T-helper 1 cell treated with Interleukin-12 subunit alpha and Interleukin-12 subunit beta and Interleukin-4 antibody, amounts not matched to agents 30 ng/mL and 1 ng/mL, for 36 hours (primary cell): ENCODE measurements around the gene SLC3A2. TPM values are rescaled to one million over a fixed set of nuclear protein-coding genes. Genes with fewer than 3 reads are reported as not detected.

ENCODE experiments used
- intact Hi-C: fragments of 100-400 bp; cut with micrococcal nuclease; formaldehyde crosslinking; loops from one replicate; pipeline ENCODE4 v1.15.1; 2024
- total RNA-seq: library from RNA; stranded (reverse); gene quantifications from 2 replicates; pipeline ENCODE4 v1.2.3, GENCODE V29; 2022

SLC3A2 gene
- total RNA-seq, 1 donor from 2014 or later, result 202 TPM

DNA sequence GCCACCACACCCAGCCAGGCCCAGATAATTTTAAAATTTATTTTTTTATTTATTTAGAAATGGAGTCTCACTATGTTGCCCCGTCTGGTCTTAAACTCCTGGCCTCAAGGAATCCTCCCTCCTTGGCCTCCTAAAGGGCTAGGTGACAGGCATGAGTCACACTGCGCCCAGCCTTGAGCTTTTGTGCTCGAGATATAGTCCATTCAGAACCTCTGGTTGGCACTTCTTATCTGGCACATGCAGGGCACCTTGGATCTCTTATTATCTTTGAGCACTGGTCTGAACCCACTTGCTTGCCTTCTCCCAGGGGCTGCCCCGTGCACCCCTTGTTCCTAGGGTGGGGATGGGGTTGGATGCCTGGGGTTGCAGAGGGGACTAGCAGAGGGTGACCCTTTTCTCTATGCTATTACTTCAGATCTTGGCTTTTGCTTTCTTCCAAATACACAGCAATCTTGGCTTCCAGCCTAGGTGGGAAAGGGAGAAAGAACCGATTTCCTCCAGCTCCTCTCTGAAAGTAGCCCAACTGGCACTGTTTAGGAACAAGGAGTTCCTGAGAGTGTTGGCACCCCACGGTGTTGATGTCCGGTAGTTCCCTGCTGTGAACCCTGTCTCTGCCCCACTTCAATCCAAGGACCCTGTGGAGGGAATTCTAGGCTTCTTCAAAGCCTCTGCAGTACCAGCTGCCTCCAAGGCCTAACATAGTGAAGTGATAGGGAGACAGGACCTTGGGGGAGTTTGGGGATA is 1.3 kb upstream of the SLC3A2 start:
- intact Hi-C loops, result no loop called here

DNA sequence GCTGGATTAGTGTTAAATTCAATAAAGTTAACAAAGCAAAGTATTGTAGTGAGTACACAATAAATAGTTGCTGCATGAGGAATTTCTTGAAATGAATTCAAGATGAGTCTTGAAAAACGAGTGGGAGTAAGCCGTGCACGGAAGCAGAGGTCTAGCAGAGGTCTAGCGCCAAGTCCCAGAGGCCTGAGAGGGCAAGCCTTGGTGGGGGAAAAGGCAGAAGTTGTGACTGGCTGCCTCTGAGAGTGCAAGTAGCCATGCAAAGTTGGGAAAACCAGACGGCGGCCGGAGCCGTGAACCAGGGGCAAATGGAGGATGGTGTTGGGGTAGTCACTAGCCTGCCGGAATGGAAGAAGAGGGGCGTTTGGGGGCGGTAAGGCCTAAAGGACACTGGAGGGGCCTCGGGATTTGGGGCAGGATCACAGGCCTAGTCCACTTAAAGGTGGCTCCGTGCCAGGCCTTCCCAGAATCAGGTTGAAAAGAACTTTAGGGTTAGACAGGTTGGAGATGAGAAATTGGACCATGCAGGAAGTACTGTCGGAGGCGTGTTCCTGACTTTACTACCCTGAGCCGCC is 379 bp upstream of the SLC3A2 start:
- intact Hi-C loops, result loop anchor here (1.0 to 10.0 kb wide), 14 partner anchors 18 to 916 kb away; partner anchors contain the start of genes FTH1, GANAB, STX5 and TAF6L

DNA sequence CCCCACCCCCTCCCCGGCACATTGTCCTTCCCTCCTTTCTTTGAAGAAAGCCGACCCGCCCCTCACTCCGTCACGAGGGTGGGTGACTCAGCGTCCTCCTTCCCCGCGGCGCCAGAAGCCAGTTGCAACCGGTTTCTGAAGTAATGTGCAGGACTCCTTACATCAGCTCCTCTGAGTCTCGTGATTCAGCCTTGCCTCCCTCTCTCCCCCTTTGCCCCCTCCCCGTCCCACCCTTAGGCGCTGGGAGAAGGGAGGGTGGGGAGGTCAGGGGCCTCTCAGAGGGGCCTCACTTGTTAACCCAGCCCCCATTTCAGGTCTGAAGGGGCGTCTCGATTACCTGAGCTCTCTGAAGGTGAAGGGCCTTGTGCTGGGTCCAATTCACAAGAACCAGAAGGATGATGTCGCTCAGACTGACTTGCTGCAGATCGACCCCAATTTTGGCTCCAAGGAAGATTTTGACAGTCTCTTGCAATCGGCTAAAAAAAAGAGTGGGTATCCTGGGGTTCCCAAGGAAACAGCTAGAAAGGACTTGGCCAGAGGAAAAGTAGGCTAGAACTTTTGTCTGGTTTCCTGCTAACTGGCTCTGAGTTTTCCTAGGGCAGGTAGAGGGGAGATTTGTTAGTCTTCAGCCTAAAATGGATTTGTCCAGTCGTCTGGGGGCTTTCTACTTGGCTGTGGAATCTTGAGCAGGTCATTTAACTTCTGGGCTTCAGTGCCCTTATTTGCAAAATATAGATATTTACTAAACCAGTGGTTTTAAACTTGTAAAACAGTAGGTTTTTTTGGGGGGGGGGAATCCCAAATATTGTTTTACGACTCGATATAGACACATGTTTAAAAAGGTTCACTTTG is 1.1 kb downstream of the SLC3A2 start:
- intact Hi-C loops, result loop anchor here (1.0 to 10.0 kb wide), 12 partner anchors 41 to 1303 kb away; partner anchors contain the start of genes C11orf98, CSKMT, FTH1 and NXF1

DNA sequence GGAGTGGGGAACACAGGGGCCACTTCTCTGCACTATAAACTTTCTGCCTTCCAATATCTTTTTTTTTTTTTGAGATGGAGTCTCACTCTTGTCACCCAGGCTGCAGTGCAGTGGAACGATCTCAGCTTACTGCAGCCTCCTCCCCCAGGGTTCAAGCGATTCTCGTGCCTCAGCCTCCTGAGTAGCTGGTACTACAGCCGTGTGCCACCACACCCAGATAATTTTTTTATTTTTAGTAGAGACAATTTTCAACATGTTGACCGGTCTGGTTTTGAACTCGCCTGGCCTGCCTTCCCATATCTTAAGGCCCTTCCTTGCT is 1.7 kb downstream of the SLC3A2 start:
- intact Hi-C loops, result loop anchor here (5.0 to 10.0 kb wide), 3 partner anchors 325 to 918 kb away; partner anchors contain the start of genes FTH1 and ZFTA

GRCh38 chr11:62882788-62883501 is 2.2 kb downstream of the SLC3A2 start:
- intact Hi-C loops, result loop anchor here (5.0 to 10.0 kb wide), 3 partner anchors 326 to 918 kb away; partner anchors contain the start of genes FTH1 and ZFTA

DNA sequence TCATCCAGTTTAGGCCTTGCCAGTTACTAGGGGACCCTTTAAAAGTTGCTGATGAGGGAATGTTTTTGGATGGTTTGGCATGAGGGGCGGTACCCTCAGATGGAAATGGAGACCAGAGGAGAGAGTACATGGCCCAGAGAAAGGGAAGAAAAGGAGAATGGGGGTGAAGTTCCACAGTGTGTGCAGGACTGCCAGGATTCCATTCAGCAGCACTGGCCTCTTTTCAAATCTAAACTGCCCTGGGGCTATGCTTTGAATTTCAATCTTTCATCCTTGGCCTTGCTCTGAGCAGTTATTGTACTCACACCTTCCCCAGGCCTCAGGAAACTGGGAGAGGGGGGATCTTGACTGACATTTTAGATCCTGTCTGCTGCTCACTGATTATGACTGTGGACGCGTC is 3.0 kb downstream of the SLC3A2 start:
- intact Hi-C loops, result loop anchor here (5.0 to 10.0 kb wide), 3 partner anchors 326 to 919 kb away; partner anchors contain the start of genes FTH1 and ZFTA

GRCh38 chr11:62885137-62885750 is 4.5 kb downstream of the SLC3A2 start:
- intact Hi-C loops, result loop anchor here (10.0 kb wide), 1 partner anchor 920 kb away; the partner anchor contains the start of gene FTH1

DNA sequence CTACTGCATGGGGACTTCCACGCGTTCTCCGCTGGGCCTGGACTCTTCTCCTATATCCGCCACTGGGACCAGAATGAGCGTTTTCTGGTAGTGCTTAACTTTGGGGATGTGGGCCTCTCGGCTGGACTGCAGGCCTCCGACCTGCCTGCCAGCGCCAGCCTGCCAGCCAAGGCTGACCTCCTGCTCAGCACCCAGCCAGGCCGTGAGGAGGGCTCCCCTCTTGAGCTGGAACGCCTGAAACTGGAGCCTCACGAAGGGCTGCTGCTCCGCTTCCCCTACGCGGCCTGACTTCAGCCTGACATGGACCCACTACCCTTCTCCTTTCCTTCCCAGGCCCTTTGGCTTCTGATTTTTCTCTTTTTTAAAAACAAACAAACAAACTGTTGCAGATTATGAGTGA is 7.7 kb downstream of the SLC3A2 start:
- intact Hi-C loops, result loop anchor here (10.0 kb wide), 1 partner anchor 924 kb away; the partner anchor contains the start of gene FTH1

DNA sequence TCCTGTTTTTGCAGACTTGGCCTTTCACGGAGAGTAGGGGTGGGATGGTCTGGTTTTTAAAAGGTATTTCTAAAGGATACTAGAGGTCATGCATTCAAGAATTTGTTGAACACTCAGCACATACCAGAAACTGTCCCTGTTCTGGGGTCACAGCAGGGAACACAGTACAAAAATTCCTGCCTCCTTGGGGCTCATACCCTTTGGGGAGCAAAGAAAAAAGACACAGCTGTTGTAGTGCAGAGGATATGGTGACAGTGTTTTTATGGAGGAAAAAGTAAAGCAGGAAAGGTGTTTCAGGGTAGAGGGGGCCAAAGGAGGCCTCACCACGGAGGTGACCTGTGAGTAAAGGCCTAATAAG is 8.4 kb downstream of the SLC3A2 start:
- intact Hi-C loops, result loop anchor here (10.0 kb wide), 1 partner anchor 924 kb away; the partner anchor contains the start of gene FTH1

DNA sequence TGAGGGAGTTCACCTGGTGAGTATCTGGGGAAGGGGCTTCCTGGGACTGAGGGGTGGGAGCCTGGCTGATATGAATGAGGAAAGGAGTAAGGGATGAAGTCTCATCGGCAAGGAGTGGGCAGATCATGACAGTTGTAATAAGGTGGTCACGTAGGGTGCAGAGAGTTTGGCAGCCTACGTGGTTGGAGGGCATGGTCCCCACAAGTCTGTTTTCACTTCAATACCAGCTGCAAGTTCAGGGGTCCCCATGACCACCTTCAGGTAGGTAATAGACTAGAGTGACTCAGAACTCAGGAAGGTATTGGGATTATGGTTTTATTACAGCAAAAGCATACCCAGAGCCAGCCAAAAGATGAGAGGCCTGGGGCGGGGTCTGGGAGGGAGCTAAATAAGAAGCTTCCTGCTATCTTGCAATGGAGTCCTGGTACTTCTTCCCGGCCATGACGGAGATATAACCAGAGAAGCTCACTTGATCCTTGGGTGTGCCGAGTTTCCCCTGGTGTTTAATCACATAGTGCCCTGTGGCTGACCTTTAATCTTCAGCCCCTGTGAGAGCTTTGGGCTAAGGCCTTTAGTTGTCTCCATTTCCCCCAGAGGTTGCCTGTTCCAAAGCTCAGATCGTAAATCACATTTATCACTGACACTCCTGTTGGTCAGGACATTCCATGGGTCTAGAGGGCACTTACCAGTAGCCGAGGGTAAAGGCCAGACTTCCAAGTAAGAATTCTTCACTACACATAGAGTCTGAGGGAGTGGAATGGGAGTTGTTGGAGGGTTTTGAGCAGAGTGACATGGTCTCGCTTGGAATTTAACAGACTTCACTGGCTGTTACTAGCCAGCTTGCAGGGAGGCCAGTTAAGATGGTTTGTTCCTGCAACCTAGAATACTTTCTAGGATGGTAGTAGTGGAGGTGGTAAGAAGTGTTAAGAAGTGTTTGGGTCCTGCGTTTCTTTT is 9.1 kb downstream of the SLC3A2 start:
- intact Hi-C loops, result loop anchor here (10.0 kb wide), 1 partner anchor 925 kb away; the partner anchor contains the start of gene FTH1

DNA sequence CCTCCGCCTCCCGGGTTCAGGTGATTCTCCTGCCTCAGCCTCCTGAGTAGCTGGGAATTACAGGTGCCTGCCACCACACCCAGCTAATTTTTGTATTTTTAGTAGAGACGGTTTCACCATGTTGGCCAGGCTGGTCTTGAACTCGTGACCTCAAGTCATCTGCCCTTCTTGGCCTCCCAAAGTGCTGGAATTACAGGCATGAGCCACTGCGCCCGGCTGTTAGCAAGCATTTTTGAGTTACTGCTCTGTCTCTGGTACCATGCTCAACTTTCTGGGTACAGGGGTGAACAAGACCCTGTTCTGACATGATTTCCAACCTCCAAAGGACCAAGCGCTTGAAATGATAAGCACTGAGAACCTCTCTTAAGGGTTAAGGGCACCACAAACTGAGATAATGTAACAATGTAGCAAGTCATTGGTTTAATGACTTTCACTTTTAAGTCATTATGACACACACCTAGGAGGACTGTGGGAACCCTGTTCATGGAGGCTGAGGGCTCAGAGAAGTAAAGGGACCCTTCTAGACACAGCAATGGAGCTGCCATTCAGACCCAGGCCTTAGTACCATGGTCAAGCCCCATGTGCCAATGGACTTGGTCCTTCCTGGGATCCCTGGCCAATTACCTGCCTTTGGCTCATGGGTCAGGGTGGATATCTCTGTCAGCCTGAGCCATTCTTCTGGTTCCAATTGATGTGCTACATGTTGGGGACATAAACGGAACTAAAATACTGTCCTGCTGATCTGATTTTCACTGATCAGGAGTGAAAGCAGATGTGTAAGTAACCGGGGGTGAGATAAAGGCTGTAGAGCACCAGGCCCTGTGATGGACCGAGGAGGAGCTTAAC is 11.6 kb downstream of the SLC3A2 start:
- intact Hi-C loops, result no loop called here

- intact Hi-C loops, result no loop called here
Observed at GRCh38 chr11:62895501-62895900, 14.8 kb downstream of the SLC3A2 start.

- intact Hi-C loops, result no loop called here
Observed at GRCh38 chr11:62896049-62896448, 15.4 kb downstream of the SLC3A2 start.

DNA sequence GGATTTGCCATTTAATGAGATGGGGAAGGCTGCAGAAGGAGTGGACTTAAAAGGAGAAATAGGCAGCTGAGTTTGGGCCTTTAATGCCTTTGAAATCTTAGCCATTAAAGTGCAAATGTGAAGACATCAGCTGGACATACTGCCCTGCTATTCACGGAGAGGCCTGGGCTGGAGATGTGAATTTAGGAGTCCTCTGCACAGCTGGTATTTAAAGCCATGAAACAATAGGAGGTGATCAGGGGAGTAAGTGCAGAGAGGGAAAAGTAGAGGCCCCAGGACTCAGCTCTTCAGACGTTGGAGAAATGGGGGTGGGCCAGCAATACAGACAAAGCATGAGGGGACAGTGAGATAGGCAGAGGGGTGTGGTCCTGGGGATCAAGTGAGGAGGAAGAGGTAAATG is 16.6 kb downstream of the SLC3A2 start:
- intact Hi-C loops, result no loop called here

- intact Hi-C loops, result no loop called here
Observed at GRCh38 chr11:62898027-62898426, 17.3 kb downstream of the SLC3A2 start.

DNA sequence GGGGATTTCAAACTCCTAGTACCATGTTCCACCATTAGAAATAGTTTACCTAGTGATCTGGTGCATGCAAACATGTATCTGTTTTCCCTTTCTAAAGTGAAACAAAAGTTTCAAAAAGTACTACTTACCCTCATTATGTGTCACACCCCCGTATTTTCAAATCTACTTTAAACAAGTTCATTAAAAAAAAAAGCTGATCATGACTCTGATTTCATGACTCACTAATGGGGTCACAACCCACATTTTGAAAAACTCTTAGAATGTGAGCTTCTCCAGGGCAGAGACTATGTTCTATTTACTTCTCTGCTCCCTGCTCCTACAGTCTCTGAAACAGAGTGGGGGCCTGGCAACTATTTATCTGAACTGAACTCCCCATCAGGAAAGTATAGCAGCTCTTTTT is 22.2 kb downstream of the SLC3A2 start:
- intact Hi-C loops, result no loop called here

GRCh38 chr11:62905296-62905695 is 24.6 kb downstream of the SLC3A2 start:
- intact Hi-C loops, result no loop called here

DNA sequence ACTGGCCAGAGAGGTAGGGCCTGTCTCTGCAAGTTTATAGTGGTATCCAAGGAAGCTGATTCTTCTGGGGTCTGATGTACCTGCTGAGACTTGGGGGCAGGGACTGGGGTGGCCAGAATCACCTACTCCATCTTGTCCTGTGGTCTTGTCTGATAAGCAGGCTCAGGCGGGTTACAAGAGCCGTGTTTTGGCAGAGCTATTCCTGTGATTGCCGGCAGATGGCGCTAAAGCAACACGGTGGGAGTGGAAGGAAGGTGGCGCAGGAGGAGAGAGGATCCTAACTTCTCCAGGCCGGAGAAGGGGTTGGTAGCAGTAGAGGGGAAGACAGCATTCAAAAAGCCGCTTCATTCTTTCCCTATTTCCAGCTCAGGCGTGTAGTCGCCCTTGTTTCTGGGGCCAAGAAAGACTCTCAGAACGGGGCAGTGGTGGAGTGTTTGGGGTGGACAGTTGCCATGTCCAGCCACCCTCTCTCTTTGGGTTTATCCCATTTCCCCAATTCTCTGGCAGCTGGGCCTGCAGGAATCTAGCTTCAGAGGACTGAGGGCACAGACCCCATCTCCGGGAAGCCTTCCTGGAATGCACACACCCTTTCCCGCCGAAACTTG is 25.3 kb downstream of the SLC3A2 start:
- intact Hi-C loops, result loop anchor here (1.0 kb wide), 2 partner anchors 69 to 118 kb away; no protein-coding TSS in a partner anchor
